HG03354 (cell line): ENCODE data around the gene SZT2.
"Not testable (repeated sequence)": the region's sequence is repeated elsewhere in the genome, so short reads cannot be mapped to it uniquely, and the experiment has no call there.

Experiments used
- ATAC-seq: cut with Tn5 transposase; IDR thresholded peaks from one replicate; pipeline ENCODE4 v1.9.1; 2021; ENCODE audit warnings: mild to moderate bottlenecking; ENCODE audit not compliant: unreplicated experiment, poor library complexity, severe bottlenecking

The SZT2 gene

DNA sequence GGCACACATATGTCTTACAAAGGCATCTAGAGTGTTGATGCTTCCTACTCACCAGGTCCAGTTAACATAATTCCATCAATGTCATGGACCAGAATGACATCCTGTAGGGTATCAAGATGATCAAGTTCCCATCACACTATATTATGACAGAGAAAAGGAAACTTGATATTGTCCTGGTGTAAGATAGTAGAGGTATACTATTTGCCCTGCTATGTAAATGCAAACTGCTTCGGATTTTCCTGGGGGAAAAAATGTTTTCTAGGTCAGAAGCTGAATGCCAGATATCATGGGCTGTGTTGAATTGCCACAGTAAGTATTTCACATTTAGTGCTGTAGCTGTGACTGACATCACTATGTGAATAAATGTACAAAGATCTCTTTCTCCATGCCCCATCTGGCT, 80.2 kb downstream of the SZT2 start:
- no peak for ATAC-seq

DNA sequence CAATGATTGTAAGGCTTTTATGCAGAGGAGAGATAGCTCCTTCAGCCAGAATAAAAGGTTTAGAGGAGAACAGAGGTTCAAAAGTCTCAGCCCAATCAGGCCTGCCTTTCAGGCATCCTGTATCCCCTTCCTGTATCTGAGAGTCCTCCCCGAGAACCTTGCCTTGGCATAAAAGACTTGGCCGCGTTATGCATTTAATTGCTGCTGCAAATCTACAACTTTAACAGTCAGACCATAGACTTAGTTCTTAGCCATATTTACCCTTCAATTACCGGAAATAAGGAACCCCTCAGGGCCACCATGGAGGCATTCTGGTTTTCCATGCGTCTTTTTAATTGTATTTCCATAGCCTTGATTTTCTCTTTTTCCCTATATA, 82.4 kb downstream of the SZT2 start:
- no peak for ATAC-seq

DNA sequence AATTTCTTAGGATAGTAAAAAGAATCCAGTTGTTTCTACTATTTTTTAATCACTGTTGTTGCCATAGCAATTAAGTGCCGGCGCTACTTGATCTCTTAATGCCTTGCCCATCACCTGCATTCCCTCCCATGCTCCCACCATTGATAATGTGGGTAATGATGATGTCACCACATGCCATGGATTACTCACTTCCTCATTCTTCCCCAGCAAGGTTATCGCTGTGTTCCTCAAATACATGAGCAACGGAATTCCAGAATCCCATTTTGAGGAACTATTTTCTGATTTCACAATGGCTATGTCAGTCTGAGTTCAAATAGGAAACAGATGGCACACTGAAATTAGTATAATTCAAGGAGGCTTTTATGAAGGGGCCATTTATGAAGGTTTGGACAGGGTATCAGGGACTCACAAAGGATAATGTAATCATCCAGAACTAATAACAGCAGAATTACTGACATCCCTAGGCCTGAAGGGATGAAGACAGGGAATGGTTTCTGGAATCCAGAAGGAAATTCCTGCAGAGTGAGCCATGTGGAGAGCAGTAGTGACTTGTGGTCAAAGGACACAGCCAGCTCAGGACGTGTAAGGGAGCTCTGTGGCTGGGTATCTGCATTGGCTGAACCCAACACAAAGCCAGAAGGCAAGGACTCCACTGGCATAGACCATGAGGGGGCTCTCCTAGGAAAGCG, 82.9 kb downstream of the SZT2 start:
- ATAC-seq: not testable (repeated sequence)

DNA sequence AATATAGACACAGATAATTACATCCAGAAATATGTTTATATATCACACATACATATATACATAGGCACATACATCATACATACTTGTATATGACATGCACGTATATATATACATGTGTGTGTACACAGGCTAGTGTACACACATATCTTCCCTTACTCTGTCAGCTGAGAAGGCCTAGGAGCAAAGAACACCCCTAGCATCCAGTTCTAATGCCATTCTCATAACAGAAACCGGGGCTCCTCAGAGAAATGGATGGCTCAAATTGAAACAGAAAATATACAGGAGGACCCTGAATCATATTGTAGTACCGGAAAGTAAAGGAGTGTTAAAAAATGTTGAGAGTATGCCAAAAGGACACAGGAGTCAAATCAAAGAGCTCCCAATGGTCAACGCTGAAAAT, 83.8 kb downstream of the SZT2 start:
- no peak for ATAC-seq

DNA sequence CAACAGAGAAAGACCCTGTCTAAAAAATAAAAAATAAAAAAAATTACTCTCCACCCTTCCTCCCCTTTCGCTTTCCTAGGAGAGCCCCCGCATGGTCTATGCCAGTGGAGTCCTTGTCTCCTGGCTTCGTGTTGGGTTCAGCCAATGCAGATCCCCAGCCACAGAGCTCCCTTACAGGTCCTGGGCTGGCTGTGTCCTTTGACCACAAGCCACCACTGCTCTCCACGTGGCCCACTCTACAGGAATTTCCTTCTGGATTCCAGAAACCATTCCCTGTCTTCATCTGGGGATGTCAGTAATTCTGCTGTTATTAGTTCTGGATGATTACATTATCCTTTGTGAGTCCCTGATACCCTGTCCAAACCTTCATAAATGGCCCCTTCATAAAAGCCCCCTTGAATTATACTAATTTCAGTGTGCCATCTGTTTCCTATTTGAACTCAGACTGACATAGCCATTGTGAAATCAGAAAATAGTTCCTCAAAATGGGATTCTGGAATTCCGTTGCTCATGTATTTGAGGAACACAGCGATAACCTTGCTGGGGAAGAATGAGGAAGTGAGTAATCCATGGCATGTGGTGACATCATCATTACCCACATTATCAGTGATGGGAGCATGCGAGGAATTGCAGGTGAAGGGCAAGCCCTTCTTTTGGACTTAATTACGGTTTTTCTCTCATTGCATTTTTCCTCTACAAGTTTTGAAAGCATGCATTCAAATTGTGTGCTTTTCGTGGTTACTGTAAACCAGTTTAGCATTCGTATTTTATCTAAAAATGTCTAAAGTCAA, 86.1 kb downstream of the SZT2 start:
- ATAC-seq: not testable (repeated sequence)

DNA sequence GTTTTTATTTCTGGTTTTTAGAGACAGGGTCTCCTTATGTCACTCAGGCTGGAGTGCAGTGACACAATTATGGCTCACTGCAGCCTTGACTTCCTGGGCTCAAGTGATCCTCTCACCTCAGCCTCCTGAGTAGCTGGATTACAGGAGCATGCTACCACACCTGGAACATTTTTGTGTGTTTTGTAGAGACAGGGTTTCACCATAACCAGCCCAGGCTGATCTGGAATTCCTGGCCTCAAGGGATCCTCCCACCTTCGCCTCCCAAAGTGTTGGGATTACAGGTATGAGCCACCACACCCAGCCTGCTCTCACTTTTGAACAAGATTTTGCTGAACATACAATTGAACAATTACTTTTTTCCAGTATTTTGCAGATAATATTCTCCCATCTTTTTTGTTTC, 88.0 kb downstream of the SZT2 start:
- no peak for ATAC-seq

DNA sequence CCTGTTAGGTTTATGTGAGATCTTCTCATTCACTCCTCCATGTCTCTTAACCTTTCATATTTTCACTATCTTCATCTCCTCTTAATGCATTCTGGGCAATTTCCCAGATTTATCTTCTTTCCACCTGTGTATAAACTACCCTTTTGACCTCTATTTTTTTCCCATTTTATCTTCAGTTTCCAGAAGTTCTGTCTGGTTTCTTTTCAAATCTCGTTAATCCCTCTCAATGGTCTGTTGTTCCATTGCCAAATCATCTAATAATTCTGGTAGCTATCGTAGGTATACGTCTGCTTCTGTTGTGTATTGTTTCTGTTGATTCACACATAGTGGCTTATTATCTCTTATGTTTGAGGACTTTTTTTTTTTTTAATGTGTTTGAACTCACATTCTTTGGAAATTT, 89.7 kb downstream of the SZT2 start:
- no peak for ATAC-seq

DNA sequence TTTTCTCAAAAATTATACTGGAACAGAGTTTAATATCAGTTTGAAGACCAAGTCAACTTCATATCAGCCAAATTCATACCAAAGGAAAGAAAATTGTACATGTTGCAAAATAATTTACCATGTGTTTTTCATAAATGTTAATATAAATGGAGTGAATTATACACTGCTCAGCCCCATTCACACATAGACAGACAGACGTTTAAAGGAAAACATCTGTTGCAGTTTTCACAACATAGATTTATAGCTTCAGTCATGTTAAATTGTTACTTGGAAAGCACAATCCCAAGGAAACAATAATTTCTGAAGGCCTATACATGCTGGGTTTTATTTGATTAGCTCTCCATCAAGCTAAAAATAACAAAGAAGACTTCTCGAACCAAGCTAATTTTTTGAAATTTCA, 91.8 kb downstream of the SZT2 start:
- no peak for ATAC-seq

DNA sequence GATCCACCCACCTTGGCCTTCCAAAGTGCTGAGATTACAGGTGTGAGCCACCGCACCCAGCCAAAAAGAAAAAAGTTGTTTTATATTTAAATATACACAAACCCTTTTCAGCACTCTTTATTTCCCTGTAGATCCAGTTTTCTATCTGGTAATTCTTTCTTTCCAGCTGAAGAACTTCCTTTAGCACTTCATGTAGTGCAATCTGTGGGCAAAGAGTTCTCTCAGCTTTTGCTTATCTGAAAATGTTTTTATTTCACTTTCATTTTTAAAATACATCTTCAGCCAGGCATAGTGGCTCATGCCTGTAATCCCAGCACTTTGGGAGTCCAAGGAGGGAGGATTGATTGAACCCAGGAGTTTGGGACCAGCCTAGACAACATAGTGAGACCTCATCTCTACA, 92.5 kb downstream of the SZT2 start:
- no peak for ATAC-seq

DNA sequence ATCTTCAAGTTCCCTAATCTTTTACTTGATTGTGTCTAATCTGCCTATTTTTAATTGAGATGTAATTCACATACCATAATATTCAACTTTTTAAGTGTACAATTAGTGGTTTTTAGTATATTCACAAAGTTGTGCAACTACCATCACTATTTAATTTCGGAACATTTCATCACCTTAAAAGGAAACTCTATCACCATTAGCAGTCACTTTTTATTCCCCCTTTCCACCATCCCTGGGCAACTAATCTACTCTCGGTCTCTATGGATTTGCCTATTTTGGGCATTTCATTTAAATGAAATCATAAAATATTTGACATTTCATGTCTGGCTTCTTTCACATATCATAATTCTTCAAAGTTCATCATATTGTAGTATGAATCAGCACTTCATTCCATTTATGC, 94.7 kb downstream of the SZT2 start:
- ATAC-seq: no peak

DNA sequence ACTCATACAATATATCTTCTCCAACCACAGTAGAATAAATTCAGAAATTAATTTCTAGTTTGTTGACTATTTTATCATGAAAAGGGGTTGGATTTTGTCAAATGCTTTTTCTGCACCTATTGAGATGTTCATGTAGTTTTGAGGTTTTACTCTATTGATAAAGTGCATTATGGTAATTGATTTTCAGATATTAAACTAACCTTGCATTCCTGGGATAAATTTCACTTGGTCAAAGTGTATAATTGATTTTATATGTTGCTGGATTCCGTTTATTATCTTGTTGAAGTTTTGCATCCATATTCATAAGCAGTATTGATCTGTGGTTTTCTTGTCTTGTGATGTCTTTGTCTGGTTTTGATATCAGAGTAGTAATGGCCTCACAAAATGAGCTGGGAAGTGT, 98.5 kb downstream of the SZT2 start:
- ATAC-seq: no peak

DNA sequence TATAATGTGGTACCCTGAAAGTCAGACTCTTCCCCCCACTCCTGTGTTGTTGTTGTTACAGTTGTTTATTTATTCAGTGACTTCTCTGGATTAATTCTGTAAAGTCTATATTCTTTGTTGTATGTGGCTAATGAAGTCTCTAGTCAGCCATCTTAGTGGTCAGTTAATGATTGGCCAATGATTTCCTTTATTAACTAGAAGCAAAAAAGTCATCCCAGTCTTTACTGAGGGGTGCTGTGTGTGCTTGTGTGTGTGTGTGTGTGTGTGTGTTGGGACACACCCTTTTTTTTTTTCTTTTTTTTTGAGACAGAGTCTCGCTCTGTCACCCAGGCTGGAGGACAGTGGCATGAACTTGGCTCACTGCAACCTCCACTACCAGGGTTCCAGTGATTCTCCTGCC, 101.4 kb downstream of the SZT2 start:
- ATAC-seq: no peak

DNA sequence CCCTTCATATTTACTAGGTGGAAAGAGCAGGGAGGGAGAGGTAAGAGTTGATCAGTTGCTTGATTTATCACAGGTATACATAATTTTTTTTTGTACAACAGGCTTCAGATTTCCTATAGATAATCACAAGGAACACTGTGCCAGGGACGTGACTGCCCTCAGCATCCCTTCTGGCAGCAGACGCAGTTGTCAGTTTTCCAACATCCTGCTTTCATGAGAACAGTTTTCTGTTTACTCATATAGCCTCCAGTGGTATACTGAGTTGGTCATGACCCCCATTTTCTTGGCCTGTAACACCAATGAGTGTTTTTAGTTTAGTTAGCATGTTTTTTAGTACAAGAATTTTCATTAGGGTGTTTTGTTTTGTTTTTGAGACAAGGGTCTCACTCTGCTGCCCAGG, 103.1 kb downstream of the SZT2 start:
- no peak for ATAC-seq

DNA sequence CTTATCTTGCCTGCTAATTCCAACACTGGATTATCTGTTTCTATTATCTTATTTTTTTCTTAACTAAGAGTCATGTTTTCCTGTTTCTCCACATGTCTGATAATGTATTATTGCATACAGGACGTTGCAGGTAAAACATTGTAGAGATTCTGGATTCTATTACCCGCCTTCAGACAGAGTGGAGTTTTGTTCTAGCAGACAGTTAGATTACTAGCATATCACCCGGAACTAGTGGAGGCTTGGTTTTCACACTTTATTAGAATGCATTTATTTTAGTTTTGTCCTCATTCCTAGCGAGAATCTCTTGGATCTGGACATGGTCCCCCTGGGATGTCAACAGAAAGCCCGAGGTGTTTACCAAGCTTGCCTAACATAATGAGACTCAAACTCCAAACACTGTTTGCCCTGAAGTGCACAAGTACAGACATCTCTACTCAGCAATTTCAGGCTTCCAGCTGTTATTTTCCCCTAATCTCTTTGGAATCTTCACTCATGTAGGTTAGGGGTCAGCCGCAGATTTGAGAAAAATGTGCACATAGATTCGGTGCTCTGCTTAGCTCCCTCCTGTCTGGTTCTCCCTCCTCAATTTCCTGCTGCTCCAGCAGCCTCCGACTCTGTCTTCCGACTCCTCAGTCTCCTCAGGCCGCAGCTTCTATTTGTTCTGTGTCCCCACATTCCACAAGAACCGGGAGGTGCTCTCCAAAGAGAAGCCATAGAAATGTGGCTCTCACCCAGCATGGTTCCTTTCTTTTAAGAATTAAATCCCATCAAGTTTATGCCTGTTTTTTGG, 104.2 kb downstream of the SZT2 start:
- ATAC-seq: no peak

DNA sequence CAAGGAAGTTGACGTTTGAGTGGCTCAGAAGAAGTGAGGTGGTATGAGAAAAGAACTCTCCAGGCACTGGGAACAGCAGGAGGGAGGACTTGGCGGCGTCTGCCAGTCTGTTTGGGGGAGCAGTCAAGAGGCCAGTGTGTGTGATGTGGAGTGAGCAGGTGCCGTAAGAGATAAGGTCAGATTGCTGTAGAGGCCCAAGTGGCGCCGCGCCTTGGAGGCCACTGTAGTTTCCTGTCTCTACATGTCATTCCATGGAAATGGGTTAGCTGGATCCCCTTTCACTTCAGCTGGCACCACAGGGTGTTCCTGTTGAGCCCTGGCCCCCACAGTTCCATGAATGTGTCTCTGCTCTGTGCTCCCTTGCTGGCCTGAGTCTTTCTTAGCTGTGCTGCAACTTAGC, 105.5 kb downstream of the SZT2 start:
- no peak for ATAC-seq

DNA sequence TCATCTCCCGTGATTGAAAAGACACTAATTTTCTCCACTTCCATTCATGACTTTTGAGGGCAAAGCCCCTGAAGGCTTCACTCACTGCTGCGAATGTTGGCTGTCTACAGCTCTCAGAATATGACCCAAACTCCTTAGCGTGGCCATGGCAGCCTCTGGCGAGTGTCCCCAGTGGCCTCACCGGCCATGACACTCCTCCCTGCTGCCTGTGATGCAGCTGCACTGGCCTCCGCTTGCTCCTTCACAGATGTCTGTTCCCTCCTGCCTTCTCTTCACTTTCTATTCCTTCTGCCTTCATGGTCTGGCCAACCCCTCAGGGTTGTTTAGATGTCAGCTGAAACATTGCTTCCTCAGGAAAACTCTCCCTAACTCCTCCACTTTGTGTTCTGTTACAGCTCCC, 110.2 kb downstream of the SZT2 start:
- no peak for ATAC-seq

DNA sequence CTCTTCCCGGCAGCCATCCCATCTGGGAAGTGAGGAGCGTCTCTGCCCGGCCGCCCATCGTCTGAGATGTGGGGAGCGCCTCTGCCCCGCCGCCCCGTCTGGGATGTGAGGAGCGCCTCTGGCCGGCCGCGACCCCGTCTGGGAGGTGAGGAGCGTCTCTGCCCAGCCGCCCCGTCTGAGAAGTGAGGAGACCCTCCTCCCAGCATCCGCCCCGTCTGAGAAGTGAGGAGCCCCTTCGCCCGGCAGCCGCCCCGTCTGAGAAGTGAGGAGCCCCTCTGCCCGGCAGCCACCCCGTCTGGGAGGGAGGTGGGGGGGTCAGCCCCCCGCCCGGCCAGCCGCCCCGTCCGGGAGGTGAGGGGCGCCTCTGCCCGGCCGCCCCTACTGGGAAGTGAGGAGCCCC, 112.1 kb downstream of the SZT2 start:
- not testable (repeated sequence) for ATAC-seq

DNA sequence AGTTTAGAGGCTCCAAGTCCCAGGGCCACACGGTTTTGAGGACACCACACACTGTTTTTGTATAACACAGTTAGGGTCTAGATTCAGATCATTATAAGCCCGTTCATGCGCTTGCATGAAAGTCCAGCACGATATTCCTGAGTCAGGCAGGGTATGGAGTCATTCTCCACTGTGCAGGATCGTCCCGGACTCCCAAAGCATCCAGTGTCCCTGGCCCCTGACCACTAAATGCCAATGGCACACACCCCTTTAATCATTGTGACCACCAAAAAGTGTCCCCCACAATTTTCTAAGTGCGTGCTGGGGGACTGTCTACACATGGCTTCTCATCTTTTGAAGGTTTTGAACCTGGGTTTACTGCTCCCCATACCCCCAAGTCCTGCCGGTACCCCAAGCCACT, 113.8 kb downstream of the SZT2 start:
- no peak for ATAC-seq
